ENCODE measurements around the gene RBFOX2. TPM values are rescaled to one million over a fixed set of nuclear protein-coding genes. Genes with fewer than 3 reads are reported as not detected.

RBFOX2 gene
- total and polyA plus RNA-seq, 2 of the 8 experiments (the other 6 are each of a cell fraction or from before 2014, with no cell fraction given) = 121 to 122 TPM

DNA sequence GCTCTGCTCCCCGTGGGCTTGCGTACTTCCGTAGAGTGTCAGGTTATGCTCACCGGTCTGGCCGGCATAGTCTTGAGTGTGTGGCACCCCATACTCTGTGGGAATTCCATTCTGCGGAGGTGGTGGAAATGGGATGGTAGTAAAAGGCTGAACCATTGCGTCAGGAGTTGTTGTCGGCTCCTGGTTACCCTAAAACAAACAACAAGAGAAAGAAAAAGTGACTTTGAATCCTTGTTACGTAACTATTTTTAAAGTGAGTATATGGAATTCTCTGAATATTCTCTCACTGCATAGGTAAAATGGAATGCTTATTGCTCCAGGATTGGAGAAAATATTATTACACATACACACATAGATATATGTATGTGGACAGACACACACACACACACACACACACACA, 218.8 kb downstream of the RBFOX2 start (continued):
- TF ChIP-seq, protein P1, sequence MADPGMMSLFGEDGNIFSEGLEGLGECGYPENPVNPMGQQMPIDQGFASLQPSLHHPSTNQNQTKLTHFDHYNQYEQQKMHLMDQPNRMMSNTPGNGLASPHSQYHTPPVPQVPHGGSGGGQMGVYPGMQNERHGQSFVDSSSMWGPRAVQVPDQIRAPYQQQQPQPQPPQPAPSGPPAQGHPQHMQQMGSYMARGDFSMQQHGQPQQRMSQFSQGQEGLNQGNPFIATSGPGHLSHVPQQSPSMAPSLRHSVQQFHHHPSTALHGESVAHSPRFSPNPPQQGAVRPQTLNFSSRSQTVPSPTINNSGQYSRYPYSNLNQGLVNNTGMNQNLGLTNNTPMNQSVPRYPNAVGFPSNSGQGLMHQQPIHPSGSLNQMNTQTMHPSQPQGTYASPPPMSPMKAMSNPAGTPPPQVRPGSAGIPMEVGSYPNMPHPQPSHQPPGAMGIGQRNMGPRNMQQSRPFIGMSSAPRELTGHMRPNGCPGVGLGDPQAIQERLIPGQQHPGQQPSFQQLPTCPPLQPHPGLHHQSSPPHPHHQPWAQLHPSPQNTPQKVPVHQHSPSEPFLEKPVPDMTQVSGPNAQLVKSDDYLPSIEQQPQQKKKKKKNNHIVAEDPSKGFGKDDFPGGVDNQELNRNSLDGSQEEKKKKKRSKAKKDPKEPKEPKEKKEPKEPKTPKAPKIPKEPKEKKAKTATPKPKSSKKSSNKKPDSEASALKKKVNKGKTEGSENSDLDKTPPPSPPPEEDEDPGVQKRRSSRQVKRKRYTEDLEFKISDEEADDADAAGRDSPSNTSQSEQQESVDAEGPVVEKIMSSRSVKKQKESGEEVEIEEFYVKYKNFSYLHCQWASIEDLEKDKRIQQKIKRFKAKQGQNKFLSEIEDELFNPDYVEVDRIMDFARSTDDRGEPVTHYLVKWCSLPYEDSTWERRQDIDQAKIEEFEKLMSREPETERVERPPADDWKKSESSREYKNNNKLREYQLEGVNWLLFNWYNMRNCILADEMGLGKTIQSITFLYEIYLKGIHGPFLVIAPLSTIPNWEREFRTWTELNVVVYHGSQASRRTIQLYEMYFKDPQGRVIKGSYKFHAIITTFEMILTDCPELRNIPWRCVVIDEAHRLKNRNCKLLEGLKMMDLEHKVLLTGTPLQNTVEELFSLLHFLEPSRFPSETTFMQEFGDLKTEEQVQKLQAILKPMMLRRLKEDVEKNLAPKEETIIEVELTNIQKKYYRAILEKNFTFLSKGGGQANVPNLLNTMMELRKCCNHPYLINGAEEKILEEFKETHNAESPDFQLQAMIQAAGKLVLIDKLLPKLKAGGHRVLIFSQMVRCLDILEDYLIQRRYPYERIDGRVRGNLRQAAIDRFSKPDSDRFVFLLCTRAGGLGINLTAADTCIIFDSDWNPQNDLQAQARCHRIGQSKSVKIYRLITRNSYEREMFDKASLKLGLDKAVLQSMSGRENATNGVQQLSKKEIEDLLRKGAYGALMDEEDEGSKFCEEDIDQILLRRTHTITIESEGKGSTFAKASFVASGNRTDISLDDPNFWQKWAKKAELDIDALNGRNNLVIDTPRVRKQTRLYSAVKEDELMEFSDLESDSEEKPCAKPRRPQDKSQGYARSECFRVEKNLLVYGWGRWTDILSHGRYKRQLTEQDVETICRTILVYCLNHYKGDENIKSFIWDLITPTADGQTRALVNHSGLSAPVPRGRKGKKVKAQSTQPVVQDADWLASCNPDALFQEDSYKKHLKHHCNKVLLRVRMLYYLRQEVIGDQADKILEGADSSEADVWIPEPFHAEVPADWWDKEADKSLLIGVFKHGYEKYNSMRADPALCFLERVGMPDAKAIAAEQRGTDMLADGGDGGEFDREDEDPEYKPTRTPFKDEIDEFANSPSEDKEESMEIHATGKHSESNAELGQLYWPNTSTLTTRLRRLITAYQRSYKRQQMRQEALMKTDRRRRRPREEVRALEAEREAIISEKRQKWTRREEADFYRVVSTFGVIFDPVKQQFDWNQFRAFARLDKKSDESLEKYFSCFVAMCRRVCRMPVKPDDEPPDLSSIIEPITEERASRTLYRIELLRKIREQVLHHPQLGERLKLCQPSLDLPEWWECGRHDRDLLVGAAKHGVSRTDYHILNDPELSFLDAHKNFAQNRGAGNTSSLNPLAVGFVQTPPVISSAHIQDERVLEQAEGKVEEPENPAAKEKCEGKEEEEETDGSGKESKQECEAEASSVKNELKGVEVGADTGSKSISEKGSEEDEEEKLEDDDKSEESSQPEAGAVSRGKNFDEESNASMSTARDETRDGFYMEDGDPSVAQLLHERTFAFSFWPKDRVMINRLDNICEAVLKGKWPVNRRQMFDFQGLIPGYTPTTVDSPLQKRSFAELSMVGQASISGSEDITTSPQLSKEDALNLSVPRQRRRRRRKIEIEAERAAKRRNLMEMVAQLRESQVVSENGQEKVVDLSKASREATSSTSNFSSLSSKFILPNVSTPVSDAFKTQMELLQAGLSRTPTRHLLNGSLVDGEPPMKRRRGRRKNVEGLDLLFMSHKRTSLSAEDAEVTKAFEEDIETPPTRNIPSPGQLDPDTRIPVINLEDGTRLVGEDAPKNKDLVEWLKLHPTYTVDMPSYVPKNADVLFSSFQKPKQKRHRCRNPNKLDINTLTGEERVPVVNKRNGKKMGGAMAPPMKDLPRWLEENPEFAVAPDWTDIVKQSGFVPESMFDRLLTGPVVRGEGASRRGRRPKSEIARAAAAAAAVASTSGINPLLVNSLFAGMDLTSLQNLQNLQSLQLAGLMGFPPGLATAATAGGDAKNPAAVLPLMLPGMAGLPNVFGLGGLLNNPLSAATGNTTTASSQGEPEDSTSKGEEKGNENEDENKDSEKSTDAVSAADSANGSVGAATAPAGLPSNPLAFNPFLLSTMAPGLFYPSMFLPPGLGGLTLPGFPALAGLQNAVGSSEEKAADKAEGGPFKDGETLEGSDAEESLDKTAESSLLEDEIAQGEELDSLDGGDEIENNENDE (IDR thresholded peaks at IDR 0.05; ENCODE audit: insufficient replicate concordance, low read length) = no peak
- no peak for TF ChIP-seq RNF2 (IDR thresholded peaks at IDR 0.05; ENCODE audit: borderline replicate concordance, low read depth, low read length, missing control alignments, poor library complexity, severe bottlenecking)
- no peak for TF ChIP-seq SIN3A (conservative IDR thresholded peaks at IDR 0.05 in 1 of 2, IDR thresholded peaks at IDR 0.05 in 1 of 2; ENCODE audit: low read depth in 1 of 2, low read length in 2 of 2)
- no peak for TF ChIP-seq SP2 (IDR thresholded peaks at IDR 0.05; ENCODE audit: low read length)
- TF ChIP-seq, protein P2, sequence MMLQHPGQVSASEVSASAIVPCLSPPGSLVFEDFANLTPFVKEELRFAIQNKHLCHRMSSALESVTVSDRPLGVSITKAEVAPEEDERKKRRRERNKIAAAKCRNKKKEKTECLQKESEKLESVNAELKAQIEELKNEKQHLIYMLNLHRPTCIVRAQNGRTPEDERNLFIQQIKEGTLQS (IDR thresholded peaks at IDR 0.05; ENCODE audit: insufficient read depth, low read depth, low read length) = no peak
- TF ChIP-seq NRF1 (IDR thresholded peaks at IDR 0.05; ENCODE audit: low read depth, low read length) = no peak
- no peak for TF ChIP-seq TEAD4 (IDR thresholded peaks at IDR 0.05; ENCODE audit: low read depth, low read length)

Data from H1 (cell line).